Right atrium auricular region (tissue), 2 donors: Measurements from ENCODE around the gene CEP112. TPM values are rescaled to one million over a fixed set of nuclear protein-coding genes. Genes with fewer than 3 reads are reported as not detected.

ENCODE experiments used
- DNase-seq: peaks from one replicate; pipeline ENCODE4 v3.0.0-alpha.2; 2019; ENCODE audit warnings: low spot score
- H3K27ac ChIP-seq, 2 donors: fragments of 200-600 bp; sonication (generic); 1 replicate in 1 of 2; 2 replicates in 1 of 2; pipeline ENCODE4 v1.5.1; 2016 to 2019
- H3K27me3 ChIP-seq, 2 donors: fragments of 200-600 bp; sonication (generic); one replicate each; pipeline versions ENCODE4 v1.5.1 to v1.6.0; 2017 to 2019
- H3K36me3 ChIP-seq: fragments of 200-600 bp; sonication (generic); one replicate; pipeline ENCODE4 v1.5.1; 2016
- H3K4me1 ChIP-seq, 2 donors: fragments of 200-600 bp; sonication (generic); one replicate each; pipeline versions ENCODE4 v1.5.1 to v1.6.0; 2017 to 2019
- H3K4me3 ChIP-seq, 2 donors: fragments of 200-600 bp; sonication (generic); 1 replicate in 1 of 2; 2 replicates in 1 of 2; pipeline ENCODE4 v1.5.1; 2017 to 2019; ENCODE audit warnings: mild to moderate bottlenecking in 1 of 2, moderate library complexity in 1 of 2
- H3K9me3 ChIP-seq, 2 donors: fragments of 200-600 bp; sonication (generic); one replicate each; pipeline ENCODE4 v1.5.1; 2019
- total RNA-seq, 2 donors: library from RNA; depleted of rRNA; stranded (reverse); fragments of >200 nt; gene quantifications; one replicate each; pipeline ENCODE4 v1.1.0, GENCODE V29; 2016
- TF ChIP-seq, protein P1 (sequence below), 2 donors: fragments of 200-600 bp; sonication (generic); IDR thresholded peaks; one replicate each; pipeline ENCODE4 v1.5.1; 2019; ENCODE audit warnings: antibody characterized with exemption in 2 of 2

CEP112 gene
- total RNA-seq, 2 donors from 2014 or later, result 8.1 to 11.2 TPM

DNA sequence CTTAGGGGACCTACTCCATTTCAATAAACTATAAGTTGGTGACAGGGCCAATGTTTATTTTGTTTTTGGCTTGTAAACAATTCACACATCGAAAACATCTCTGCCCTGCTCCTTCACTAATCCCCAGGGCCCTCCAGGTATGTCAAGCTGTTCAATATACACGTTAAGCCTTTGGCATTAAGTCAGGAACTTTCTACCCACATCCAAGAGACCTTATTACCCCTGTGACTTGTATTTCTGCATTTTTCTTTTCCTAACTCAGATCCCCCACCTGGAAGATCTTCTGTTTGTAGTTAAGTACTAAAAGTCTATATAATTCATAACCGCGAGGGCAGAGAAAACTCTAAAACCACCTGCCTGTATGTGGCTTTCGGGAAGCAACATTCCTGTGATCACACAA, 523.7 kb downstream of the CEP112 start:
- Histone ChIP-seq H3K27me3 (no peaks in the 10 kb centered on the region), H3K36me3 (no peaks in the 10 kb centered on the region), H3K4me3 (no peak overlapping the region), H3K9me3 (no peaks in the 10 kb centered on the region), H3K4me1 (no peaks in the 10 kb centered on the region), H3K27ac (no peak overlapping the region)
- TF ChIP-seq, protein P1, sequence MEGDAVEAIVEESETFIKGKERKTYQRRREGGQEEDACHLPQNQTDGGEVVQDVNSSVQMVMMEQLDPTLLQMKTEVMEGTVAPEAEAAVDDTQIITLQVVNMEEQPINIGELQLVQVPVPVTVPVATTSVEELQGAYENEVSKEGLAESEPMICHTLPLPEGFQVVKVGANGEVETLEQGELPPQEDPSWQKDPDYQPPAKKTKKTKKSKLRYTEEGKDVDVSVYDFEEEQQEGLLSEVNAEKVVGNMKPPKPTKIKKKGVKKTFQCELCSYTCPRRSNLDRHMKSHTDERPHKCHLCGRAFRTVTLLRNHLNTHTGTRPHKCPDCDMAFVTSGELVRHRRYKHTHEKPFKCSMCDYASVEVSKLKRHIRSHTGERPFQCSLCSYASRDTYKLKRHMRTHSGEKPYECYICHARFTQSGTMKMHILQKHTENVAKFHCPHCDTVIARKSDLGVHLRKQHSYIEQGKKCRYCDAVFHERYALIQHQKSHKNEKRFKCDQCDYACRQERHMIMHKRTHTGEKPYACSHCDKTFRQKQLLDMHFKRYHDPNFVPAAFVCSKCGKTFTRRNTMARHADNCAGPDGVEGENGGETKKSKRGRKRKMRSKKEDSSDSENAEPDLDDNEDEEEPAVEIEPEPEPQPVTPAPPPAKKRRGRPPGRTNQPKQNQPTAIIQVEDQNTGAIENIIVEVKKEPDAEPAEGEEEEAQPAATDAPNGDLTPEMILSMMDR (IDR thresholded peaks at IDR 0.05), result no peak
- DNase-seq, result no peak

DNA sequence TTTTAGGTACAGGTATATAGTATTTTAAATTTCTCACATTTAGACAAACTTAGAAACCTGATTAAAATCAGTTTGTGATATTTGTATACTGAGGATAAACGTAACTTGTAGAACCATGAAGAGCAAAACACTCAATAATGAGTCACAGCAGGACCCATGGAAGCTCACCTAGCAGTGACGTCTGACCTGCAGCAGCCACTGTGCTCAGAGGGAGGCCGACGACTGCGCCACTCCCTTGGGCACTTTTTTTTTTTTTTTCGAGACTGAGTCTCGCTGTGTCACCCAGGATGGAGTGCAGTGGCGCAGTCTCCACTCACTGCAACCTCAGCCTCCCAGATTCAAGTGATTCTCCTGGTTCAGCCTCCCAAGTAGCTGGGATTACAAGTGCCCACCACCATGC, 524.3 kb downstream of the CEP112 start:
- DNase-seq, result no peak
- TF ChIP-seq, protein P1 (IDR thresholded peaks at IDR 0.05), result no peak
- Histone ChIP-seq H3K4me3 (no peak overlapping the region), H3K9me3 (no peaks in the 10 kb centered on the region), H3K27ac (no peak overlapping the region), H3K4me1 (no peaks in the 10 kb centered on the region), H3K36me3 (no peaks in the 10 kb centered on the region), H3K27me3 (no peaks in the 10 kb centered on the region)

DNA sequence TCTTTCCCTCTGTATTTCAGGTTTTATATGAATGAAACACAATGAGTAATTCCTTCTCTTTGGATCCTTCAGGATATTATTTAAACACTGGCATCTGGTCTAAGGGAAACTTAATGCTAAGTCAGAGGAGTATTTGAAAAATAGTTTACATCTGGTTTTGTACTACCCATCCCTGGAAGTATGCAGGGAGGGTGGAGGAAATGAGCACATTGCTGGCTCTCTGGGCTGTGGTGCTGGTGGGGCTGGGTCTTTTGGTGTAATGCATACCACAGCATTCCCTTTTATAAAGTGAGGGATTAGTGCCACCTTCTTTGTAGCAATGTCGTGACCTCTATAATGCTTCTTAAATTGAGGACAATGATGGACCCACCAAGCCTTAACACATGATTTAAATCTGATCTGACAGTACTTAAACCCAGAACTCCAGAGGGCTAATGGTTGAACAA, 525.0 kb downstream of the CEP112 start:
- Histone ChIP-seq H3K9me3 (no peaks in the 10 kb centered on the region), H3K27ac (no peak overlapping the region)
- TF ChIP-seq, protein P1 (IDR thresholded peaks at IDR 0.05), result no peak

GRCh38 chr17:65665966-65666365, 526.0 kb downstream of the CEP112 start:
- Histone ChIP-seq H3K4me1 (no peaks in the 10 kb centered on the region), H3K27ac (no peak overlapping the region), H3K36me3 (no peaks in the 10 kb centered on the region), H3K27me3 (no peaks in the 10 kb centered on the region), H3K4me3 (no peak overlapping the region), H3K9me3 (no peaks in the 10 kb centered on the region)
- TF ChIP-seq, protein P1 (IDR thresholded peaks at IDR 0.05), result no peak
- no peak for DNase-seq

More for the DNA sequence above, 525.0 kb downstream of the CEP112 start:
- no peaks in the 10 kb centered on the region for H3K36me3 ChIP-seq
- no peak for DNase-seq
- H3K4me3 ChIP-seq, result no peak overlapping the region
- no peaks in the 10 kb centered on the region for H3K4me1 ChIP-seq
- no peaks in the 10 kb centered on the region for H3K27me3 ChIP-seq

DNA sequence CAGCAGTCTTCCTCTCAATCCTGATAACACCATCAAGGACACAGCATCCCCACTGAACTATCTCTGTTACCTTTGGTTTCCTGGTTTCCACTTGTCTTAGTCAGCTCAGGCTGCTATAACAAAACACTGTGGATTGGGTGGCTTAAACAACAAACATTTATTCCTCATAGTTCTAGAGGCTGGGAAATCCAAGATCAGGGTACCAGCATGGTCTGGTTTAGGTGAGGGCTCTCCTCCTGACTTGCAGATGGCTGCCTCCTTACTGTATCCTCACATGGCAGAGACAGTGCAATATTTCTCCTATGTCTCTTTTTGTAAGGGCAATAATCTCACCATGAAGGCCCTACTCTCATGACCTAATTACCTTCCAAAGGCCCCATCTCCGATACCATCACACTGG, 527.2 kb downstream of the CEP112 start:
- TF ChIP-seq, protein P1 (IDR thresholded peaks at IDR 0.05), result no peak
- no peak for DNase-seq
- Histone ChIP-seq H3K4me1 (no peaks in the 10 kb centered on the region), H3K36me3 (no peaks in the 10 kb centered on the region), H3K27ac (no peak overlapping the region), H3K4me3 (no peak overlapping the region), H3K27me3 (no peaks in the 10 kb centered on the region), H3K9me3 (no peaks in the 10 kb centered on the region)

DNA sequence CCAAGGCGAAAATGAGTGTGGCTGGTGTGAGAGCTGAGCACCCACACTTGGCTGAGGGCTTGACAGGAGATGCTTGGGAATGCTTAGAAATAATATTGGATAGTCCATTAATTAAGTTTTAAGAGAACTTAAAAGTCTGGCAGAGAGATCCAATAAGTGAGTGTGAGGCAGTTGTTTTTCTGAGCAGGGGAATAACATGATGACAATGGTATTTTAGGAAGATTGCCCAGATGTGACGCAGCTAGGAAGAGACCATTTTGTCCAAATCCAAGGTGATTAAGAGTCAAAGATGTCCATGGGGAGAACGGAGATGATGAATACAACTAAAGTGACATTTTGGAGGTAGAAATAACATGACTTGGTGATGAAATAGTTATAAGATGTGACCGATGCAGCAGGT, 527.7 kb downstream of the CEP112 start:
- no peaks in the 10 kb centered on the region for H3K9me3 ChIP-seq
- no peaks in the 10 kb centered on the region for H3K27me3 ChIP-seq
- H3K4me1 ChIP-seq, result no peaks in the 10 kb centered on the region
- no peaks in the 10 kb centered on the region for H3K36me3 ChIP-seq
- TF ChIP-seq, protein P1 (IDR thresholded peaks at IDR 0.05), result no peak
- no peak for DNase-seq
- no peak overlapping the region for H3K27ac ChIP-seq
- no peak overlapping the region for H3K4me3 ChIP-seq
